ENCODE results near the gene NRSN2.

NRSN2 gene

GRCh38 chr20:400454-401275, 53.8 kb downstream of the NRSN2 start:
- no peak for DNase-seq

GRCh38 chr20:401682-402495, 55.0 kb downstream of the NRSN2 start:
- DNase-seq, result no peak

- DNase-seq, result no peak
These were observed 55.6 kb downstream of the NRSN2 start for GRCh38 chr20:402496-402885.

- DNase-seq, result no peak
These were observed 56.1 kb downstream of the NRSN2 start for GRCh38 chr20:402898-403581.

GRCh38 chr20:403582-403957, 56.7 kb downstream of the NRSN2 start:
- no peak for DNase-seq

- DNase-seq, result no peak
These were observed 57.2 kb downstream of the NRSN2 start for GRCh38 chr20:404088-404487.
